Cardiac muscle cell (in vitro differentiated cells and primary cell): ENCODE data around the gene HSBP1. TPM values are rescaled to one million over a fixed set of nuclear protein-coding genes. Genes with fewer than 3 reads are reported as not detected.

ENCODE experiments used
- DNase-seq, 2 donors: peaks; one replicate each; pipeline versions ENCODE4 v3.0.0 to v3.0.0-alpha.2; 2010 to 2017; ENCODE audit warnings: low read depth in 1 of 2, low spot score in 1 of 2
- H3K27ac ChIP-seq: fragments of 200-600 bp; sonication (generic); 2 replicates; pipeline ENCODE4 v1.5.1; 2016
- H3K27me3 ChIP-seq: fragments of 200-600 bp; sonication (generic); 2 replicates; pipeline ENCODE4 v1.6.0; 2016; ENCODE audit warnings: control low read depth
- H3K36me3 ChIP-seq: fragments of 200-600 bp; sonication (generic); 2 replicates; pipeline ENCODE4 v1.5.1; 2016; ENCODE audit warnings: control low read depth
- H3K4me1 ChIP-seq: fragments of 200-600 bp; sonication (generic); 2 replicates; pipeline ENCODE4 v1.8.1; 2017; ENCODE audit warnings: low read depth, mild to moderate bottlenecking, mixed run types
- H3K4me3 ChIP-seq: fragments of 200-600 bp; sonication (generic); 2 replicates; pipeline ENCODE4 v1.5.1; 2016; ENCODE audit warnings: mild to moderate bottlenecking
- H3K9me3 ChIP-seq: fragments of 200-600 bp; sonication (generic); 2 replicates; pipeline ENCODE4 v1.5.1; 2017; ENCODE audit warnings: low read depth, mild to moderate bottlenecking, control low read depth
- polyA plus RNA-seq: library from polyadenylated mRNA; unstranded; fragments of >200 nt; fragmentation: Nextera tagmentation; extraction: Ambion mirVana; gene quantifications from 2 replicates; pipeline ENCODE4 v1.2.1, GENCODE V29; 2016
- total RNA-seq: library from RNA; depleted of rRNA; stranded (reverse); fragments of >200 nt; gene quantifications from 2 replicates; pipeline ENCODE4 v1.2.3, GENCODE V29; 2016
- TF ChIP-seq, protein P1 (sequence below): IDR thresholded peaks from 2 replicates; pipeline ENCODE4 v1.5.1; 2012; ENCODE audit warnings: low read depth, mild to moderate bottlenecking, low read length

The HSBP1 gene
- total RNA-seq (16.7 and 47.5 TPM in 2 replicates), polyA plus RNA-seq (481 and 529 TPM in 2 replicates)

DNA sequence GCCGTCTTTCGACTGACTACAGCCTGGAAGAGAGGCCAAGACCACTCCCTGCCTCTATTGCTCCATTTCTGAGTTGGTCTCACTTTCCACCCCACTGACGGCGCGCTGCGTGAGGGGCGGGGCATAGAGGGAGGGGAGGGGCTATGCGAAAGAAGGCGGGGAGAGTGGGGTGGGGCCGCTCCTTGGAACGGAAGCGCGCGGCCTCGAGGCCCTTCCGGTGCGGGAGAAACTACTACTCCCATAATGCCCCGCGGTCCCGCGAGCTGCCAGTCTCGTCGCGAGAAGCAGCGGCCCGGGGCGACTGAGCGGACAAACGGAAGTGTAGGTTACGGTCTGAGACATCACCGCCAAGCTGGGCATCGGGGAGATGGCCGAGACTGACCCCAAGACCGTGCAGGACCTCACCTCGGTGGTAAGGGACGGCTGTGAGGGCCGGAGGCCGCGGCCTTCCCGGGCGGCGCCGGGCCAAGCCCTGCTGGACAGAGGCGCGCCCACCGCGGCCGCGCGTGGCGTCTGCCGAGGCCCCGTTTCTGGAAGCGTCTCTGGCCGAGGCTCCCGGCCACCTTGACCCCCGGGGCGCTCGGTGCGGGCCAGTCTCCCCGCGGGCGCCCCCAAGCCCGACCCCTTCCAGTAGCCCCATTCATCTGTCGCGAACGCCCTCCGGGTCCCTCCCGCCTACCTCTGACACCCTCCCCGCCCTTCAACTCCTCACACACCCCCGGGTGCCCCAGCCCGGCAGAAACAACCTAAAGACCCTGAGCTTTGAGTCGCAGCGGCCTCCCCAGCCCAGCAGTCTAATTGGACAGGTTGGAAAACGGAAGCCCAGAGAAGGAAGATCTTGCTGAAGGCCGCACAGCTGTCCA, at the start of gene HSBP1:
Gene HSBP1 (plus strand): TSS at position 269 of the 863 bp plus-strand sequence. CDS start 99 bp downstream, at position 368.
- TF ChIP-seq, protein P1, sequence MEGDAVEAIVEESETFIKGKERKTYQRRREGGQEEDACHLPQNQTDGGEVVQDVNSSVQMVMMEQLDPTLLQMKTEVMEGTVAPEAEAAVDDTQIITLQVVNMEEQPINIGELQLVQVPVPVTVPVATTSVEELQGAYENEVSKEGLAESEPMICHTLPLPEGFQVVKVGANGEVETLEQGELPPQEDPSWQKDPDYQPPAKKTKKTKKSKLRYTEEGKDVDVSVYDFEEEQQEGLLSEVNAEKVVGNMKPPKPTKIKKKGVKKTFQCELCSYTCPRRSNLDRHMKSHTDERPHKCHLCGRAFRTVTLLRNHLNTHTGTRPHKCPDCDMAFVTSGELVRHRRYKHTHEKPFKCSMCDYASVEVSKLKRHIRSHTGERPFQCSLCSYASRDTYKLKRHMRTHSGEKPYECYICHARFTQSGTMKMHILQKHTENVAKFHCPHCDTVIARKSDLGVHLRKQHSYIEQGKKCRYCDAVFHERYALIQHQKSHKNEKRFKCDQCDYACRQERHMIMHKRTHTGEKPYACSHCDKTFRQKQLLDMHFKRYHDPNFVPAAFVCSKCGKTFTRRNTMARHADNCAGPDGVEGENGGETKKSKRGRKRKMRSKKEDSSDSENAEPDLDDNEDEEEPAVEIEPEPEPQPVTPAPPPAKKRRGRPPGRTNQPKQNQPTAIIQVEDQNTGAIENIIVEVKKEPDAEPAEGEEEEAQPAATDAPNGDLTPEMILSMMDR: no peak
- peaks cover 5% of the 10 kb centered on the region for H3K4me1 ChIP-seq
- peaks cover 12% of the 10 kb centered on the region for H3K36me3 ChIP-seq
- peak within 1 kb of the TSS; percentile 80 for H3K27ac ChIP-seq
- no peaks in the 10 kb centered on the region for H3K9me3 ChIP-seq
- H3K4me3 ChIP-seq: peak within 1 kb of the TSS; percentile 48
- H3K27me3 ChIP-seq: no peaks in the 10 kb centered on the region
- peak; percentile 91 to 94 for DNase-seq

DNA sequence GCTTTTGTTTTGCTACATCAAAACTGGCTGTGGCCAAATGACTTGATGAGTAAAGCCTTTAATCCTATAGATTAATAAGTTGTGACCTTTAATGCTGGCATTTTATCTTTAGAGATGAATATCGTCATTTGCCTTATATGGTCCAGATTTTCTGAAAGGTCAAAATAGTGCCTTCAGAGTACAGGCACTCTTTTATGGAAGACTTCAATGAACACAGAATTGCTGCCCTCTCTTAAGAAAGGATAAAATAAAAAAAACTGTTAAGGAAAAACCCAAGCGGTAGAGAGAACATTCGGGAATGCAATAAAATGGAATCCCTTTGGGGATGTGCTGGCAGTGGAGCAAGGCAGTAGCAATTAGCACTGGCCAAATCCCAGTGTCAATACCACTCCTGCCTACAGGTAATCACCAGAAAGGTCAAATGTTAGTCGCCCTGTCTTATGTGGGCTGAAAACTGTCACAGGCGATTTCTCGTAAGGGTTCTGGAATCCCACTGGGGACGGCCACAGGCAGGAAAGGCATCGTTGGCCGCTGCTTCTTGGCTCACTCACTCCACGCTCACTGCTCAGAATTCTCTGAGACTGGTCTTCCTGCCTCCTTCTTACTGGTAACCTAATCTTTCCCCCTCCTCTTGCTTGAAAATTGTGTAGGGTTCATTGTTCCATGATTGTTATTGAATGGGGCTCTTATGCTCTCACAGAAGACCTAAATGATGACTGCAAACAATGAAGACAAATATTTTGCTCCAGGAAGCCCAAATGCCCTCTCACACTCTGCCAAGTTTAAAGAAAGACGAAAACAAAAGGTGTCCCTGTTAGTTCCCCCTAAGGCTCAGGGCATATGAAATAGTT, 45.4 kb upstream of the HSBP1 start:
- H3K27me3 ChIP-seq: no peaks in the 10 kb centered on the region
- no peak overlapping the region for H3K4me3 ChIP-seq
- TF ChIP-seq, protein P1: no peak
- no peaks in the 10 kb centered on the region for H3K4me1 ChIP-seq
- DNase-seq: no peak
- no peaks in the 10 kb centered on the region for H3K9me3 ChIP-seq
- H3K27ac ChIP-seq: no peak overlapping the region
- H3K36me3 ChIP-seq: no peaks in the 10 kb centered on the region

DNA sequence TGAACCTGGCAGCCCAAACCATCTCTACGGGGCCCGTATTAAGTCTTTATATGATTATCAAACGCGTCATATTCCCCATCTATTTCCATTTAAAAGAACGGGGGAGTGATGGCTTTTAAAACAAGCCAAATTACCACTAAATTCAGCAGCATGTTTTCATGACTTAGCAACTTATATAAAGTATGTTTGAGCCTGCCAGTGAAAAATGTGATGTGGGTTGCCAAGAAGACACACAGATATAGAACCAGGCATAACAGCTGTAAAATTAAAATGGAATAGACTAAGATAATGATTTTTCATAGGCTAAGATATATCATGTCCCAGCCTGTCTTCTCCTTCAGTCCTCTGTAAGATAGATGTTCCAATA, 44.8 kb upstream of the HSBP1 start:
- no peaks in the 10 kb centered on the region for H3K9me3 ChIP-seq
- TF ChIP-seq, protein P1: no peak
- DNase-seq: no peak

DNA sequence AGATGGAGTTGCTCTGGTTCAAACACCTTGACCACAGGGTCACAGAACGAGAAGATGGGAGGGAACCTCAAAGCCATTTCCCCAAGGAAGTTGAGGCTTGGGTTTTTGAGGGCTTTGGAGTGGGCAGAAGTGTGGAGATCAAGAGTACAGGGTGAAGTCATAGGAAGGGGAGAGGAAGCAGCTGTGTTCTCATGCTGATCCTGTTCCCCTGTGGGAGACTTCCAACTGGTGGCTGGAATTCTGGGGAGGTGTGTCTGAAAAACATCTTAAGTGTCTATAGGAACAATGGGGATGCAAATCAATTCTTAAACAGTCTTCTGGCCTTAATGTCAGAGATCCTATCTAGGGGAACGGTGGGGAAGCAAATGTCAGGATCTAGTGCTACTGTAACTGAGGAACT, 38.8 kb upstream of the HSBP1 start:
- Histone ChIP-seq H3K4me3 (no peak overlapping the region), H3K9me3 (no peaks in the 10 kb centered on the region), H3K36me3 (no peaks in the 10 kb centered on the region), H3K27ac (no peak overlapping the region), H3K4me1 (no peaks in the 10 kb centered on the region), H3K27me3 (no peaks in the 10 kb centered on the region)
- peak in 1 of 2 donors; percentile 2 for DNase-seq
- TF ChIP-seq, protein P1: no peak

More for the DNA sequence above, 44.8 kb upstream of the HSBP1 start:
- Histone ChIP-seq H3K36me3 (no peaks in the 10 kb centered on the region), H3K4me1 (no peaks in the 10 kb centered on the region), H3K27ac (no peak overlapping the region), H3K4me3 (no peak overlapping the region), H3K27me3 (no peaks in the 10 kb centered on the region)

DNA sequence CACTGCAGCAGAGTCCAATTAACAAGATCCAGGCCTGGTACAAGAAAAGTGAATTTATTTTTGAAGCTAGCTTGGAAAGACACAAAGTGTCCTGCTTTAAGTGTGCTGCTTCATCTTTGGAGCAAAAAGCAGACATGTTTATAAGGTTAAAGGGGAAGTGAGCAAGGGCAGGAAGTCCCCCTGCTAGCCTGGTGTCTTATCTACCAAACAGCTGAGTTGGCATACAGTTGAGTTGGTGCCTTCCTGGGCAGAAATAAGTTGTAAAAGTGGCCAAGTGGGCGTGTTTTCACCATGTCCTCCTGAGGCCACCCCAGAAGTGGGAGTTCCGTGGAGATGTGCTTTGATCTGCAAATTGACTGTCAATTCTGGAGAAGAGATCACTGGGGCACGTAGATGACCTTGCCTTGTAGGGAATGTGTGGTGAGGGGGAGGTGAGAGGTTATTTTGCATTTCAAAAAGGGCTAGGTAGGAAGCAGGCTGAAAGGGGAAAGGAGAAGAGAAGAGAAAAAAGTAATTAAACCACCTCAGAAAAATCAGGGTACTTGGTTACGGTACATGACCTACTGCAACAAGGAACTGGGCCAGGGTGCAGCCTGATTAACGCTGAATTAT, 38.3 kb upstream of the HSBP1 start:
- Histone ChIP-seq H3K9me3 (no peaks in the 10 kb centered on the region), H3K4me1 (no peaks in the 10 kb centered on the region), H3K4me3 (no peak overlapping the region), H3K36me3 (no peaks in the 10 kb centered on the region), H3K27ac (no peak overlapping the region), H3K27me3 (no peaks in the 10 kb centered on the region)
- DNase-seq: no peak
- TF ChIP-seq, protein P1: no peak
